H9 (cell line): ENCODE results near the gene MED13L. TPM values are rescaled to one million over a fixed set of nuclear protein-coding genes. Genes with fewer than 3 reads are reported as not detected.

Experiments
- DNase-seq: peaks from one replicate; pipeline ENCODE4 v3.0.0-alpha.2; 2017
- H2AFZ ChIP-seq: one replicate; pipeline ENCODE4 v1.6.1; 2013; ENCODE audit warnings: mild to moderate bottlenecking, low read length, control low read depth, moderate library complexity
- H2AK5ac ChIP-seq: 2 replicates; pipeline ENCODE4 v1.6.1; 2013; ENCODE audit warnings: low read length, control low read depth, mixed read lengths; ENCODE audit not compliant: insufficient read length
- H2BK120ac ChIP-seq: one replicate; pipeline ENCODE4 v1.6.1; 2013; ENCODE audit warnings: low read depth, mild to moderate bottlenecking, low read length, control low read depth, inconsistent platforms; ENCODE audit not compliant: poor library complexity, severe bottlenecking
- H2BK12ac ChIP-seq: 2 replicates; pipeline ENCODE4 v1.6.1; 2013; ENCODE audit warnings: low read length, control low read depth, mixed read lengths, low read depth; ENCODE audit not compliant: insufficient read length
- H2BK15ac ChIP-seq: 2 replicates; pipeline ENCODE4 v1.6.1; 2013; ENCODE audit warnings: low read depth, low read length, control low read depth
- H2BK20ac ChIP-seq: one replicate; pipeline ENCODE4 v1.6.1; 2013; ENCODE audit warnings: low read depth, mild to moderate bottlenecking, low read length, control low read depth, inconsistent platforms; ENCODE audit not compliant: poor library complexity, severe bottlenecking
- H2BK5ac ChIP-seq: 2 replicates; pipeline ENCODE4 v1.6.1; 2013; ENCODE audit warnings: low read length, control low read depth, mixed read lengths; ENCODE audit not compliant: insufficient read length
- H3K14ac ChIP-seq: 2 replicates; pipeline ENCODE4 v1.6.1; 2013; ENCODE audit warnings: low read length, control low read depth; ENCODE audit not compliant: insufficient read depth
- H3K18ac ChIP-seq: 2 replicates; pipeline ENCODE4 v1.6.1; 2013; ENCODE audit warnings: low read depth, mild to moderate bottlenecking, mixed read lengths, low read length, control low read depth; ENCODE audit not compliant: insufficient read length
- H3K23ac ChIP-seq: 2 replicates; pipeline ENCODE4 v1.6.1; 2013; ENCODE audit warnings: low read length, control low read depth, mixed read lengths, low read depth; ENCODE audit not compliant: insufficient read length
- H3K23me2 ChIP-seq: 2 replicates; pipeline ENCODE4 v1.6.1; 2013; ENCODE audit warnings: low read depth, mild to moderate bottlenecking, mixed read lengths, low read length, control low read depth; ENCODE audit not compliant: insufficient read length, poor library complexity, severe bottlenecking
- H3K27ac ChIP-seq: 2 replicates; pipeline ENCODE4 v1.5.1; 2013; ENCODE audit warnings: low read length, control low read depth, mixed read lengths, low read depth; ENCODE audit not compliant: insufficient read length
- H3K27me3 ChIP-seq: 2 replicates; pipeline ENCODE4 v1.6.1; 2013; ENCODE audit warnings: low read length, control low read depth, inconsistent platforms; ENCODE audit not compliant: insufficient read depth
- H3K4ac ChIP-seq: 2 replicates; pipeline ENCODE4 v1.6.1; 2013; ENCODE audit warnings: low read depth, mild to moderate bottlenecking, control low read depth, inconsistent platforms, low read length, moderate library complexity
- H3K4me1 ChIP-seq: 2 replicates; pipeline ENCODE4 v1.6.1; 2013; ENCODE audit warnings: low read length, control low read depth, inconsistent platforms; ENCODE audit not compliant: insufficient read depth
- H3K4me2 ChIP-seq: 2 replicates; pipeline ENCODE4 v1.6.1; 2013; ENCODE audit warnings: low read length, control low read depth, mixed read lengths; ENCODE audit not compliant: insufficient read length, insufficient read depth
- H3K56ac ChIP-seq: 2 replicates; pipeline ENCODE4 v1.6.1; 2013; ENCODE audit warnings: low read depth, mild to moderate bottlenecking, mixed read lengths, low read length, control low read depth; ENCODE audit not compliant: insufficient read length
- H3K79me1 ChIP-seq: 2 replicates; pipeline ENCODE4 v1.6.1; 2013; ENCODE audit warnings: low read depth, mild to moderate bottlenecking, moderate library complexity, low read length, control low read depth, inconsistent platforms; ENCODE audit not compliant: insufficient read depth, poor library complexity, severe bottlenecking
- H3K79me2 ChIP-seq: 2 replicates; pipeline ENCODE4 v1.6.1; 2013; ENCODE audit warnings: low read length, control low read depth, inconsistent platforms; ENCODE audit not compliant: insufficient read depth
- H3K9ac ChIP-seq: 2 replicates; pipeline ENCODE4 v1.6.1; 2013; ENCODE audit warnings: low read length, control low read depth, mixed read lengths; ENCODE audit not compliant: insufficient read length; ENCODE audit errors: extremely low read depth
- H3K9me3 ChIP-seq: one replicate; pipeline ENCODE4 v1.6.1; 2013; ENCODE audit warnings: low read depth, low read length, inconsistent platforms; ENCODE audit not compliant: control insufficient read depth
- H3T11ph ChIP-seq: one replicate; pipeline ENCODE4 v1.6.1; 2013; ENCODE audit warnings: mild to moderate bottlenecking, low read length, control low read depth, inconsistent platforms
- H4K20me1 ChIP-seq: one replicate; pipeline ENCODE4 v1.6.1; 2013; ENCODE audit not compliant: control insufficient read depth, insufficient read length, insufficient read depth
- H4K5ac ChIP-seq: 2 replicates; pipeline ENCODE4 v1.6.1; 2013; ENCODE audit warnings: low read depth, mild to moderate bottlenecking, mixed read lengths, low read length, control low read depth; ENCODE audit not compliant: insufficient read length
- H4K8ac ChIP-seq: replicated peaks from 2 replicates; pipeline ENCODE4 v1.6.1; 2013; ENCODE audit warnings: low read length, control low read depth, mixed read lengths, low read depth; ENCODE audit not compliant: insufficient read length
- H4K91ac ChIP-seq: 2 replicates; pipeline ENCODE4 v1.6.1; 2013; ENCODE audit warnings: low read depth, mild to moderate bottlenecking, moderate library complexity, mixed read lengths, low read length, control low read depth; ENCODE audit not compliant: insufficient read length
- H3K27ac Mint-ChIP-seq, 3 experiments: 2 replicates in 2 of 3; 3 replicates in 1 of 3; pipeline ENCODE4 v1.8.0; 2020 to 2021; ENCODE audit warnings: mixed read lengths in 3 of 3, mild to moderate bottlenecking in 1 of 3, moderate library complexity in 1 of 3
- H3K27me3 Mint-ChIP-seq: 2 replicates; pipeline ENCODE4 v1.8.0; 2021; ENCODE audit warnings: low read depth, mild to moderate bottlenecking, moderate library complexity, mixed read lengths
- H3K36me3 Mint-ChIP-seq, 3 experiments: 2 replicates in 2 of 3; 3 replicates in 1 of 3; pipeline ENCODE4 v1.8.0; 2020 to 2021; ENCODE audit warnings: low read depth in 3 of 3, mixed read lengths in 3 of 3; ENCODE audit not compliant: insufficient read depth in 1 of 3
- H3K4me1 Mint-ChIP-seq, 2 experiments: 2 replicates each; pipeline ENCODE4 v1.8.0; 2020; ENCODE audit warnings: mixed read lengths in 2 of 2
- H3K4me3 Mint-ChIP-seq, 2 experiments: 2 replicates in 1 of 2; 3 replicates in 1 of 2; pipeline ENCODE4 v1.8.0; 2020 to 2021; ENCODE audit warnings: mild to moderate bottlenecking in 2 of 2, mixed read lengths in 2 of 2, moderate library complexity in 1 of 2
- H3K9me3 Mint-ChIP-seq, 2 experiments: 2 replicates in 1 of 2; 3 replicates in 1 of 2; pipeline ENCODE4 v1.8.0; 2020; ENCODE audit warnings: mild to moderate bottlenecking in 2 of 2, mixed read lengths in 2 of 2, moderate library complexity in 1 of 2
- WGBS: extraction: QIAGEN DNeasy Blood & Tissue Kit; methylation state at CpG from one replicate; pipeline ENCODE4 v1.1.7; 2013; ENCODE audit warnings: missing lambda C conversion rate, low lambda C conversion rate, mixed read lengths; ENCODE audit not compliant: insufficient read length; ENCODE audit errors: extremely low coverage; 5-methylcytosine and 5-hydroxymethylcytosine counted together
- total RNA-seq: library from RNA; stranded (reverse); gene quantifications from 2 replicates; pipeline ENCODE4 v1.2.1, GENCODE V29; 2021
- TF ChIP-seq, protein P1 (sequence below): fragments of 200-600 bp; sonication (generic); conservative IDR thresholded peaks from 3 replicates; pipeline ENCODE4 v1.8.0; 2021; ENCODE audit warnings: antibody characterized with exemption, mild to moderate bottlenecking

MED13L gene
- total RNA-seq, 1 experiment from 2014 or later: 52.4 TPM

DNA sequence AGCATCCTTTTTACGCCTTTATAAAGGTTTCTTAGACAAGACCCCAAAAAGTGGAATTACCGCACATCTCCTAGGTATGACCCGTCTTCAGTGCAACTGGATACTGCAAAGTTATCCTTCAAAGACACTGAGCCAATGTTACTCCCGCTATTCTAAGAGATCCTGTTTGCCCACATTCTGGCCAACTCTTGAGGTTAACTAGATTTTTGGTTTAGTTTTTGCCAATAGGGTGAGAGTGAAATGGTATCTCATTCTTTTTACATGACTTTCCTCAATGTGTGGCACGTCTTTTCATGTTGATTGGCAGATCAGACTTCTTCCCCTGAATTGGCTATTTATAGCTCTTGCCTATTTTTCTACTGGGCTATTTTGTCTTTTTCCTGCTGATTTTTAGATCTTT, 347.2 kb downstream of the MED13L start:
- Histone ChIP-seq H3K9me3 (no peaks in the 10 kb centered on the region), H4K20me1 (no peaks in the 10 kb centered on the region), H3K9ac (no peak overlapping the region), H3K23me2 (no peaks in the 10 kb centered on the region), H3K79me1 (no peaks in the 10 kb centered on the region), H2BK5ac (no peak overlapping the region), H2AK5ac (no peak overlapping the region), H3K4me1 (no peaks in the 10 kb centered on the region), H2BK120ac (no peak overlapping the region), H3K18ac (no peak overlapping the region), H4K5ac (no peak overlapping the region), H3K27ac (no peak overlapping the region), H2BK20ac (no peak overlapping the region), H2AFZ (no peak overlapping the region), H3K79me2 (no peaks in the 10 kb centered on the region), H4K8ac (no peak overlapping the region), H4K91ac (no peak overlapping the region), H3K27me3 (no peaks in the 10 kb centered on the region), H2BK12ac (no peak overlapping the region), H3K4ac (no peak overlapping the region), H3K23ac (no peak overlapping the region), H3K56ac (no peak overlapping the region), H3T11ph (no peak overlapping the region), H2BK15ac (no peak overlapping the region), H3K4me2 (no peak overlapping the region), H3K14ac (no peak overlapping the region)
- Mint-ChIP-seq H3K27me3 (peaks cover 5% of the 10 kb centered on the region), H3K9me3 (no peaks in the 10 kb centered on the region), H3K27ac (no peak overlapping the region), H3K4me1 (no peaks in the 10 kb centered on the region; a peak in 1 of 4 replicates), H3K4me3 (no peak overlapping the region), H3K36me3 (no peaks in the 10 kb centered on the region; a peak in 1 of 7 replicates)
- no CpG with 5 or more reads among the region's 5 CpGs for WGBS
- TF ChIP-seq, protein P1, sequence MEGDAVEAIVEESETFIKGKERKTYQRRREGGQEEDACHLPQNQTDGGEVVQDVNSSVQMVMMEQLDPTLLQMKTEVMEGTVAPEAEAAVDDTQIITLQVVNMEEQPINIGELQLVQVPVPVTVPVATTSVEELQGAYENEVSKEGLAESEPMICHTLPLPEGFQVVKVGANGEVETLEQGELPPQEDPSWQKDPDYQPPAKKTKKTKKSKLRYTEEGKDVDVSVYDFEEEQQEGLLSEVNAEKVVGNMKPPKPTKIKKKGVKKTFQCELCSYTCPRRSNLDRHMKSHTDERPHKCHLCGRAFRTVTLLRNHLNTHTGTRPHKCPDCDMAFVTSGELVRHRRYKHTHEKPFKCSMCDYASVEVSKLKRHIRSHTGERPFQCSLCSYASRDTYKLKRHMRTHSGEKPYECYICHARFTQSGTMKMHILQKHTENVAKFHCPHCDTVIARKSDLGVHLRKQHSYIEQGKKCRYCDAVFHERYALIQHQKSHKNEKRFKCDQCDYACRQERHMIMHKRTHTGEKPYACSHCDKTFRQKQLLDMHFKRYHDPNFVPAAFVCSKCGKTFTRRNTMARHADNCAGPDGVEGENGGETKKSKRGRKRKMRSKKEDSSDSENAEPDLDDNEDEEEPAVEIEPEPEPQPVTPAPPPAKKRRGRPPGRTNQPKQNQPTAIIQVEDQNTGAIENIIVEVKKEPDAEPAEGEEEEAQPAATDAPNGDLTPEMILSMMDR: no peak
- DNase-seq: no peak
